IPS-NIHi11 (cell line): Measurements from ENCODE around the gene GZMM.

ENCODE experiments used
- DNase-seq: peaks from one replicate; pipeline ENCODE4 v3.0.0; 2012; ENCODE audit warnings: mixed read lengths, low spot score

Gene GZMM

GRCh38 chr19:566844-567243 is 23.0 kb downstream of the GZMM start:
- no peak for DNase-seq

DNA sequence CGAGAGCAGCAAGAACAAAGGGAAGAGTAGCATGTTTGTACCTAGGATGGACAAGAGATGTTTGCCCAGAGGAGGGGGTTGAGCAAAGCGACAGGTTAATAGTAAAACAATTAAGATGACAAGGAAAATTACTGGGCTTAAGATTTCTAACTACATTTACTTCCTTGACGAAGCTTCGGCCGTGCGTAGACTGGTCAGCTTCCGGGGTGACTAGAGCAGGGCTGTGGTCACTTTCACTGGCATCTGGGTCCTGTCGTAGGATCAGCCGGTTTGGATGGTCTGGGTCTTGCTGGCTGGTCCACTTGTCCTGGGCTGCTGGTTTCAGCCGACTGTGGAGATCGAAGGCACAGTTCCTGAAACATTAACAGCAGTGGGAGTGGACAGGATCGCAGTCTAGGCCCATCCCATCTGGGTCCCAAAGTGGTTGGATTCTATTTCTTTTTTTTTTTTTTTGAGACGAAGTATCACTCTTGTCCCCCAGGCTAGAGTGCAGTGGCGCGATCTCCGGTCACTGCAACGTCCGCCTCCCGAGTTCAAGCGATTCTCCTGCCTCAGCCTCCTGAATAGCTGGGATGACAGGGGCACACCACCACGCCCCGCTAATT is 23.5 kb downstream of the GZMM start:
- DNase-seq = no peak

DNA sequence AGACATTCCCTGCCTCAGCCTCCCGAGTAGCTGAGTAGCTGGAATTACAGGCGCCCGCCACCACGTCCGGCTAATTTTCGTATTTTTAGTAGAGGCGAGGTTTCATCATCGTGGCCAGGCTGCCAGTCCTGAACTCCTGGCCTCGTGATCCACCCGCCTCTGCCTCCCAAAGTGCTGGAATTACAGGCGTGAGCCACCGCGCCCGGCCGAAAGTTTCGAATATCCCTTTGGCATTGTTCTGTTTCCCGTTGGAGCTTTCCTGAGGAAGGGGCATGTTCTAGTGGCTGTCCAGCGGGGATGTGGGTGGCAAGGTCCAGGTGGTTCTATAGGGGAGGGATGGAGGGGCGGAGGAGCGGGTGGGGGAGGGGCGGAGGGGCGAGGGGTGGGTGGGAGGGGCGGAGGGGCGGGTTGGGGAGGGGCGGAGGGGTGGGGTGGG is 26.4 kb downstream of the GZMM start:
- no peak for DNase-seq

DNA sequence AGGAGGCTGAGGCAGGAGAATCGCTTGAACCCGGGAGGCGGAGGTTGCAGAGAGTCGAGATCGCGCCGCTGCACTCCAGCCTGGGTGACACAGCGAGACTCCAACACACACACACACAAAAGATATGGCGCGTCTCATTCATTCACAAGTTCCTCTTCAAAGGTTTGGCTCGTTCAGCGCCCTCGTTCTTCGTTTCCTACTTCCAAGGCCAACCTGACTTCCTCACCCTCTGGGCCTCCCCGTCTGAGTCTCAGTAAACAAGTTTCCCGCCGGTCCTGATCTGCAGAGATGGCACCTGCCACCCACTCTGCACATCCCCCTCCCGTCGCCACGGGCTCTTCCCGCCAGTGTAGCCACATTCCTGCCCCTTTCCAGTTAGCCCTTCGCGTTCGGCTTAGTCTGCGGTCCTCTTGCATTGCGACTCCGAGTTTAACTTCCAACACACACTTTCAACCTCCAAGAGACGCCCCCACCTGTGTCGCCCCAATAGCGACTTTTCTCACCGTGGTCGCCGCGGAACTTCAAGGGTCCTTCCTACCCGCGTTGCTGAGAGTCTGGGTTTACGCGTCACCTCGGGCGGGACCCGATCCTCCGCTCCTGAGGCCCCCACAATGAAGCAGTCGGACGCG is 27.2 kb downstream of the GZMM start:
- peak; percentile 51 for DNase-seq

GRCh38 chr19:571566-571974 is 27.7 kb downstream of the GZMM start:
- peak; percentile 46 for DNase-seq

DNA sequence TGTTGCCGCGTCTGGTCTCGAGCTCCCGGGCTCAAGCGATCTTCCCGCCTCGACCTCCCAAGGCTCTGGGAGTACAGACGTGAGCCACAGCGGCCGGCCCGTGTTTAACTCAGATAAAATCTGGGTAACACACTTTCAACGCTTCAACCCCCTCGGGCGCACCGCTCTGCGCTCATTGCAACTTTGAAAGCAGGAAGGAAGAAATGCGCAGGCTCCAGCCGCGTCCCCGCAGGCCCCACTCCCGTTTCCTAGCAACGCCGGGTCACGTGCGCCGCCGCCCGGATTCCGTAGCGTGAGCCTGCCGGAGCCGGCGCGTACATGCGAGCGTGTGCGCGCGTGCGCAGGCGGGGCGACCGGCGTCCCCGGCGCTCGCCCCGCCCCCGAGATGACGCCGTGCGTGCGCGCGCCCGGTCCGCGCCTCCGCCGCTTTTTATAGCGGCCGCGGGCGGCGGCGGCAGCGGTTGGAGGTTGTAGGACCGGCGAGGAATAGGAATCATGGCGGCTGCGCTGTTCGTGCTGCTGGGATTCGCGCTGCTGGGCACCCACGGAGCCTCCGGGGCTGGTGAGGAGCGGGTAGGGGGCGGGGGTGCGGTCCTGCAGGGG is 28.4 kb downstream of the GZMM start, which contains the start of gene BSG:
BSG (plus strand) TSS at position 457 of the 603 bp plus-strand sequence; CDS start at position 496, 39 bp downstream.
- DNase-seq = peak; percentile 100

- no peak for DNase-seq
Measured at GRCh38 chr19:572743-573518, 29.1 kb downstream of the GZMM start.

DNA sequence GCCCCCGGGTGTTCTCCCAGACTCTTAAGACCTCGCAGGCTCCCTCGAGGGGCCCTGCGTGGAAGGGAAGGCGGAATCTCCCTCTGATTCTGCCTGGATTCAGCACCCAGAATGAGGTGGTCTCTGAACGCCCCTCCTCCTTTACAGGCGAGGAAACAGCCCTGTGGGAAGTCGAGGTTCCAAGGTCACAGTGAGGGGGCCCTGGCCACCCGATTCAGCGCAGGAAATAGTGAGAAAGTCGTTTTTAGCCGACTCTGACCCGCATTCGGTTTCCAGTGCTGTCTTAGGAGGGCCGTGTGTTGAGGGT is 29.6 kb downstream of the GZMM start:
- no peak for DNase-seq

DNA sequence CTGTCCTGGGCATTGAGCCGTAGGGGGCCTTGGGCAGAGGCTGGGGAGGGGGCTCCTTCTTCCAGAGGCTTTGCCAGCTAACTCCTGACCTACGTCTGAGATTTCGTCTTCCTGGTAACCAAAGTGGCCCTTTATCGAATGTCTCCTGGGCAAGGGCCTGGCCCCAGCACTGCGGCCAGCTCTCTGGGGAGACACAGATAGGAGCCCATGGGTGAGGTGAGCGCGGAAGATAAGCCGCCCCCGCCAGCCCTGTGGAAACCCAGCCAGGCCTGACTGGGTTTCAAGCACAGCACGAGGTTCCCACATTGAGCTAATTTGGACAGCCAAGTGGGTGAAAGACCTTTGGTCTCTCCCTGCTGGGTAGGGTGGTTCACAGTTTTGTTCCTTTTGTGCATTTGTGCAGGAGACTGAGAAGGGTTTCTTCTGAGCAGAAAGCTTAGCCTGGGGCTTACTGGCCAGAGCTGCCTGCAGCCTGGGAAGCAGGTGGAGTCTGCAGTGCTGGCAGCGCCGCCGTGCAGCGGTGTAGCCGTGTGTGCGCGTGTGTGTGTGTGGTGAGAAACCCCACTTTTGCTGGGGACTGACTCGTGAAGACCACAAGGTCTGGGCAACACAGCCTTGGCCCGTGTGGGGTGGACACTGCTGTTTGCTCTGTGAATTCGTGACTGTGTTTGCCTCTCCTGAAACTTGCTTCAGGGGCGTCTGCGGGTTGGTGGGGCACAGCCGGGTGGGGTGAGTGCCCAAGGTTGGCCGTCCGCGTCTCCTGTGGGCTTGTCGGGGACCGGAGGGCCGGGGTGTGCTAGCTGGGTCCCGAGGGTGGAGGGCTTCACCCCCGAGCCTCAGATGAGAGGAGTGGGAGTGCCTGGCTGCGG is 31.0 kb downstream of the GZMM start:
- no peak for DNase-seq

GRCh38 chr19:575527-576506 is 32.0 kb downstream of the GZMM start:
- no peak for DNase-seq

GRCh38 chr19:576768-577438 is 33.0 kb downstream of the GZMM start:
- no peak for DNase-seq

GRCh38 chr19:577439-578392 is 33.9 kb downstream of the GZMM start:
- no peak for DNase-seq

DNA sequence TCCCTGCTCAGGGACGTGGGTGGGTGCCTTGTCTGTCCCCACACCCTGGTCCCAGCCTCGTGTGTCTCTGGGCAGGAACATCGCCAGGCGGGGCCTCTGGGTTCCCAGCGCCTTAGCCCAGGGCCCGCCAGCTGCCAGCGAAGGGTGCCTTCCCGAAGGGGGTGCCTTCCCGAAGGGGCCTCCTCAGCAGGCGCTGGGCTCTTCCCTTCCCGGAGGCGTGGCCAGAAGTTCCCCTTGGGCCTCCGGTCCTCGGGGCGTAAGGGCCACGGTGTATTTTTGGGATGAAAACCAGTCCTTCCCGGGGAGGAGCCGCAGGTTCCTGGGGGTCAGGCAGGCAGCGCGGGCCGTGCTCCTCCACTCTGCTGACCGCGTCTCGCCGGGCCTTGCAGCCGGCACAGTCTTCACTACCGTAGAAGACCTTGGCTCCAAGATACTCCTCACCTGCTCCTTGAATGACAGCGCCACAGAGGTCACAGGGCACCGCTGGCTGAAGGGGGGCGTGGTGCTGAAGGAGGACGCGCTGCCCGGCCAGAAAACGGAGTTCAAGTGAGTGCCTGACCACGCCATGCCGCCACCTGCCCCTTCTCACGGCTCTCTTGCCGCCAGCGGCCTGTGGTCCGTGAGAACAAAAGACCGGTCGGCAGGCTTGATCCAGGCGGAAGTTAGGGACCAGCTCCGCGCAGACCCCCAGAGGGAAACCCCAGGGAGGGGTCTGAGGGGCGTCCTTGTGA is 35.4 kb downstream of the GZMM start:
- no peak for DNase-seq

- no peak for DNase-seq
Measured at GRCh38 chr19:579842-580155, 35.9 kb downstream of the GZMM start.

GRCh38 chr19:580274-580835 is 36.5 kb downstream of the GZMM start:
- no peak for DNase-seq

- no peak for DNase-seq
Measured at GRCh38 chr19:581399-582111, 37.7 kb downstream of the GZMM start.

DNA sequence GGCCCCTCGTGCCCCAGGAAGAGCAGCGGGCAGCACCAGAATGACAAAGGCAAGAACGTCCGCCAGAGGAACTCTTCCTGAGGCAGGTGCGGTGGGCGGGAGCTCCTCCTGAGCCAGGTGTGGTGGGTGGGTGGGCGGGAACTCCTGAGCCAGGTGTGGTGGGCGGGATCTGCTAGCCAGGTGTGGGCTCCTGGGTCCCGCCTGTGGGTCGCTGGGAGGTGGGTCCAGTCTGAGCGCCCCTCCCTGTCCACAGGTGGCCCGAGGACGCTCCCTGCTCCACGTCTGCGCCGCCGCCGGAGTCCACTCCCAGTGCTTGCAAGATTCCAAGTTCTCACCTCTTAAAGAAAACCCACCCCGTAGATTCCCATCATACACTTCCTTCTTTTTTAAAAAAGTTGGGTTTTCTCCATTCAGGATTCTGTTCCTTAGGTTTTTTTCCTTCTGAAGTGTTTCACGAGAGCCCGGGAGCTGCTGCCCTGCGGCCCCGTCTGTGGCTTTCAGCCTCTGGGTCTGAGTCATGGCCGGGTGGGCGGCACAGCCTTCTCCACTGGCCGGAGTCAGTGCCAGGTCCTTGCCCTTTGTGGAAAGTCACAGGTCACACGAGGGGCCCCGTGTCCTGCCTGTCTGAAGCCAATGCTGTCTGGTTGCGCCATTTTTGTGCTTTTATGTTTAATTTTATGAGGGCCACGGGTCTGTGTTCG is 38.8 kb downstream of the GZMM start:
- no peak for DNase-seq
